GM12872 (cell line): Measurements from ENCODE around the gene CDON.

Experiments
- CTCF ChIP-seq: IDR thresholded peaks from 3 replicates; pipeline ENCODE4 v1.5.1; 2011; ENCODE audit warnings: low read depth, mild to moderate bottlenecking, low read length, moderate library complexity; ENCODE audit not compliant: insufficient read depth

Gene CDON

GRCh38 chr11:125948278-125949051, 114.2 kb downstream of the CDON start:
- no peak for TF ChIP-seq CTCF

- TF ChIP-seq CTCF = no peak
These were observed 115.0 kb downstream of the CDON start for GRCh38 chr11:125947419-125948277.

DNA sequence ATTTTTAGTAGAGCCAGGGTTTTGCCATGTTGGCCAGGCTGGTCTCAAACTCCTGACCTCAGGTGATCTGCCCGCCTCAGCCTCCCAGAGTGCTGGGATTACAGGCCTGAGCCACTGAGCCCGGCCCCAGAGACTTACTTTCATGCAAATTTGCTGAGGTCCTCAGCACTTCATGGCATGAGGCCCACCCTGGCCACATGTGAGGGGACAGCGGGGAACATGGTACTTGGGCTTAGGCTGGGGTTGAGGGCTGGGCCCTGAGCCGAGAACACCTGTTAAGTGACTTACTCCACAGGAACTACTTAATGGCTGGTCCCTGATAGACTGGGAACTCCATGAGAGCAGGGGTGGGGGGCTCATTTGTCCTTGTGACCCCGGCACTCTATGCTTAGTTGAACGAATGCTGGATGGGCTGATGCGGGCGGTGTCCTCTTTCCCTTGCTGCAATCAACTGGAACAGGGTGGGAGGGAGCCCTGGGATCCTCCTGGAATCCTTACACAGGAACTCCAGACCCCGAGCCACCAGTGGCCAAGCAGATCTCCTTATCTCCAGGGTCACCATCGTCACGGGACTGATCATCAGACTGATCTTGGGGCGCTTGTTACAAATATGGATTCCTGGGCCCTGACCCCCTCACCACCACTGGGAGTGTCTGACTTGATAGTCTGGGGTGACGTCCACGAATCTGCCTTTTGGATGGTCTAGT, 115.8 kb downstream of the CDON start:
- no peak for TF ChIP-seq CTCF

GRCh38 chr11:125945797-125946520, 116.7 kb downstream of the CDON start, which contains the start of gene VSIG10L2:
TSS of gene VSIG10L2 (plus strand) at chr11:125946044. CDS start at chr11:125946056, 12 bp downstream.
- TF ChIP-seq CTCF = no peak

- TF ChIP-seq CTCF = no peak
These were observed 117.5 kb downstream of the CDON start for GRCh38 chr11:125945011-125945796.

DNA sequence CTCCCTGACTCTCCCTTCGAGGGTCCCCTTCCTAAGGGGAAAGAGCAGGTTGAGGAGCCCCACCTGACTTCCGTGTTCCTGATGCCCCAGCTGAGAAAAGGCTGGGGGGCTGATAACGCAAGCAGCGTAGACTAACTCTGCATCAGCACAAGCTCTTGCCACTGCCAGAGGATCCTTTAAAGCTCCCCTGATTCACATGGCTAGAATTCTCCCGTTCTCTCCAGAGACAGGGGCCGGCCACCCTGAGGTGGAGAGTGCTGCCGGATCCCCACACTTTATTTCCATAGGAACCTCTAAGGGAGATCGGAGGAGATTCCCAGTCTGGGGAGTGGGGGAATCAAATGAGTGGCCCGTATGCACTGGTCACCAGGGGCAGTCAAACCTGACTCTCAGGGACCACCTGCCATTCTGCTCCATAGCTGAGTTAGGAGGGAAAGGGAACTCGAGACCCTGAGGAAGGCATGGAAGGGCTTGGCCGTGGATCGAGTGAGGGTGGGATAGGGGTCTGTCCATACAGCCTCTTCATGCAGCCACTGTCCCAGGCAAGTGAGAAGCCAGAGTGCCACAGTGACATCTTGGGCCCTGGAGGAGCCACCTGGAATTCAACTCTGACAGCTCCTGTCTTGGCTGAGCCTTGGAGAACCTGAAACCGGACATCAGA, 118.2 kb downstream of the CDON start:
- no peak for TF ChIP-seq CTCF
